Measurements from ENCODE around the gene EPB41L2.
"Not testable (repeated sequence)": the region's sequence is repeated elsewhere in the genome, so short reads cannot be mapped to it uniquely, and the experiment has no call there.

The EPB41L2 gene

GRCh38 chr6:130971504-130971903 is 91.5 kb downstream of the EPB41L2 start:
- DNase-seq = no peak

- DNase-seq = no peak
Measured at GRCh38 chr6:130970839-130971410, 92.1 kb downstream of the EPB41L2 start.

GRCh38 chr6:130969791-130970491 is 93.1 kb downstream of the EPB41L2 start:
- DNase-seq = no peak

GRCh38 chr6:130969166-130969565 is 93.9 kb downstream of the EPB41L2 start:
- DNase-seq = no peak

- DNase-seq = no peak
Measured at GRCh38 chr6:130968476-130968875, 94.6 kb downstream of the EPB41L2 start.

- no peak for DNase-seq
Measured at GRCh38 chr6:130967502-130968445, 95.3 kb downstream of the EPB41L2 start.

- DNase-seq = no peak
Measured at GRCh38 chr6:130966344-130966980, 96.6 kb downstream of the EPB41L2 start.

- no peak for DNase-seq
Measured at GRCh38 chr6:130965656-130966055, 97.4 kb downstream of the EPB41L2 start.

- DNase-seq = no peak
Measured at GRCh38 chr6:130964808-130965604, 98.0 kb downstream of the EPB41L2 start.

GRCh38 chr6:130964289-130964688 is 98.8 kb downstream of the EPB41L2 start:
- DNase-seq = no peak

- DNase-seq = no peak
Measured at GRCh38 chr6:130962966-130963365, 100.1 kb downstream of the EPB41L2 start.

- DNase-seq = no peak
Measured at GRCh38 chr6:130961148-130961547, 101.9 kb downstream of the EPB41L2 start.

GRCh38 chr6:130959951-130960350 is 103.1 kb downstream of the EPB41L2 start:
- DNase-seq = no peak

- DNase-seq = no peak
Measured at GRCh38 chr6:130958468-130958867, 104.6 kb downstream of the EPB41L2 start.

GRCh38 chr6:130955755-130956154 is 107.3 kb downstream of the EPB41L2 start:
- DNase-seq = no peak

GRCh38 chr6:130949553-130949952 is 113.5 kb downstream of the EPB41L2 start:
- DNase-seq = no peak

- no peak for DNase-seq
Measured at GRCh38 chr6:130947464-130947863, 115.6 kb downstream of the EPB41L2 start.

- no peak for DNase-seq
Measured at GRCh38 chr6:130946076-130946475, 117.0 kb downstream of the EPB41L2 start.

- no peak for DNase-seq
Measured at GRCh38 chr6:130945401-130945919, 117.6 kb downstream of the EPB41L2 start.

GRCh38 chr6:130944486-130944885 is 118.6 kb downstream of the EPB41L2 start:
- DNase-seq = no peak

GRCh38 chr6:130943738-130944137 is 119.3 kb downstream of the EPB41L2 start:
- DNase-seq = no peak

GRCh38 chr6:130942752-130943151 is 120.3 kb downstream of the EPB41L2 start:
- DNase-seq = not testable (repeated sequence)
